ENCODE results near the gene SERTAD1.

SERTAD1 gene

DNA sequence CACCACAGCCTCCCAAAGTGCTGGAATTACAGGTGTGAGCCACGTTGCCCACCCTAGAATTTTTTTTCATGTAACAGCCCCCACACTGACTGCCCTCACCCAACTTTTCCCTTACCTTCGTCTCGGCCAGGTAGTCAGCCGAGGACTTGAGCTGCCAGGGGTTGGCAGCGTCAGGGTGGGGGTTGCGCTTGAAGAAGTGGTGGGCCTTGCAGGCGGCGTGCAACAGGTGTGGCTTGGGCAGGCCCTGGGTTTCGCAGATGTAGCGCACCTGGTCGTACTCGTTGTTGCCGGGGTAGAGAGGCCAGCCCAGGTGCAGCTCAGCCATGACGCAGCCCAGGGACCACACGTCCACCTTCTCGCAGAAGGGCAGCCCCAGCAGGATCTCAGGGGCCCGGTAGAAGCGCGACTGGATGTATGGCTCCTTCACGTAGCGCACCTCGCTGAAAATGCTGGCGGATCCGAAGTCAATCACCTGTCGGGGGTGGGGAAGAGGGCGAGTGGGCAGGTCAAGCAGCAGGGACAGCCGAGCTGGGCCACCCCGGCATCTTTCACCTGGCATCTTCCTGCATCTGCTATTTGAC, 42.0 kb downstream of the SERTAD1 start:
- no peak for DNase-seq (ENCODE audit: low read depth)
- no peak overlapping the region for H3K4me3 ChIP-seq (ENCODE audit: control insufficient read depth, low read depth, low read length)
- TF ChIP-seq, protein P1, sequence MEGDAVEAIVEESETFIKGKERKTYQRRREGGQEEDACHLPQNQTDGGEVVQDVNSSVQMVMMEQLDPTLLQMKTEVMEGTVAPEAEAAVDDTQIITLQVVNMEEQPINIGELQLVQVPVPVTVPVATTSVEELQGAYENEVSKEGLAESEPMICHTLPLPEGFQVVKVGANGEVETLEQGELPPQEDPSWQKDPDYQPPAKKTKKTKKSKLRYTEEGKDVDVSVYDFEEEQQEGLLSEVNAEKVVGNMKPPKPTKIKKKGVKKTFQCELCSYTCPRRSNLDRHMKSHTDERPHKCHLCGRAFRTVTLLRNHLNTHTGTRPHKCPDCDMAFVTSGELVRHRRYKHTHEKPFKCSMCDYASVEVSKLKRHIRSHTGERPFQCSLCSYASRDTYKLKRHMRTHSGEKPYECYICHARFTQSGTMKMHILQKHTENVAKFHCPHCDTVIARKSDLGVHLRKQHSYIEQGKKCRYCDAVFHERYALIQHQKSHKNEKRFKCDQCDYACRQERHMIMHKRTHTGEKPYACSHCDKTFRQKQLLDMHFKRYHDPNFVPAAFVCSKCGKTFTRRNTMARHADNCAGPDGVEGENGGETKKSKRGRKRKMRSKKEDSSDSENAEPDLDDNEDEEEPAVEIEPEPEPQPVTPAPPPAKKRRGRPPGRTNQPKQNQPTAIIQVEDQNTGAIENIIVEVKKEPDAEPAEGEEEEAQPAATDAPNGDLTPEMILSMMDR (IDR thresholded peaks at IDR 0.05; ENCODE audit: control insufficient read depth, insufficient read depth, low read depth, low read length, missing control alignments) = no peak

DNA sequence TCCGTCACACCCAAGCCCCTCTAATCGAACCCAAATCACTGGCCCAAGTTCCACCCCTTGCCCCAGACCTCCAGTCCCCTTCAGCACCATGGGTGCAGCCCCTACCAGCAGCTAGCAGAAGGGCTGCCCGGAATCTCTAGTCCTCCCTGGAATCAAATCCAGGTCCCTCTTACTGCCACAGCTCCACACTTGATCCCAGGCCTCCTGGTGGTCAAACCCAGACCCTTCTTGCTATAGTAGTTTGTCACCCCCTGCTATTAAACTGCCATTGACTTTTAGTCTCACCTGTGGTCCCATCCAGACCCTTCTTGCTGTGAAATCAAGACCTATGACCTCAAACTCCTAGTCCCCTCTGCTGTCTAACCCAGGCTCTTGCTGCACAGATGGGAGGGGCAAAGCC, 44.5 kb downstream of the SERTAD1 start:
- TF ChIP-seq, protein P1 (IDR thresholded peaks at IDR 0.05; ENCODE audit: control insufficient read depth, insufficient read depth, low read depth, low read length, missing control alignments) = no peak
- H3K4me3 ChIP-seq (ENCODE audit: control insufficient read depth, low read depth, low read length) = no peak overlapping the region
- DNase-seq (ENCODE audit: low read depth) = no peak

DNA sequence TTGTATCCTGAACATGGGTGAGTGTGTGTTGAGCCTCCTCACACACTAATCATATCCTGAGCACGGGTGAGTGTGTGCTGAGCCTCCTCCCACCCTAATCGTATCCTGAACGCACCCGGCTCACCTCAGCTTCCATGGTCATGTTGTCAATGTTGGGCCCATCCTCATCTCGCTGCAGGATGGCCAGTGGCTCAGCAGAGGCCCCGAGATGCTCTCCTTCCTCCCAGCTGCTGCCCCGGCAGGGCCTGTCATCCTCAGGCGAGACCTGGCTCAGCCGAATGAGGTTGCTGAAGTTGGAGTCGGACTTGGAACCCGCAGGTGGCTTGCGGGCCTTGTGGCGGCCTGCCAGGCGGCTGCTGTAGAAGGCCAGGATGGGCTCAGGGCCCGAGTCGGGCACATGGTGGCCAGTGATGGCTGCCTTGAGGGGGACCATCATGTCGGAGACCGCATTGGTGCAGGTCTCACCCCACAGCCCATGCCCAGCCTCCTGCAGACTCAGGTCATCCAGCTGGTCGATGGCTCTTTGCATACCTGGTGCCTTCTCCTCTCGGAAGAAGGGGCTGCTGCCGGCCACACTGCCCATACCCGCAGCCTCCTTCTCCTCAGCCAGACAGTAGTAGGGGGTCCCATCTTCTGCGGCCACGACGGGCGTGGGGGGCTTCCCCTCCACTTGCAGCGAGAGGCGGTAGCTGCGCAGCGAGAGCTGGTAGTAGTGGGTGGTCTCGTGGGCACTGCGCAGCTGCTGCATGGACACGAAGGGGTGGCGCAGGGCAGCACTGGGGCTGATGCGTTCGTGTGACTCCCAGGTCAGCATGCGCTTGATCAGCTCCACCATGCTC, 45.4 kb downstream of the SERTAD1 start:
- DNase-seq (ENCODE audit: low read depth) = no peak
- H3K4me3 ChIP-seq (ENCODE audit: control insufficient read depth, low read depth, low read length) = no peak overlapping the region
- TF ChIP-seq, protein P1 (IDR thresholded peaks at IDR 0.05; ENCODE audit: control insufficient read depth, insufficient read depth, low read depth, low read length, missing control alignments) = no peak

DNA sequence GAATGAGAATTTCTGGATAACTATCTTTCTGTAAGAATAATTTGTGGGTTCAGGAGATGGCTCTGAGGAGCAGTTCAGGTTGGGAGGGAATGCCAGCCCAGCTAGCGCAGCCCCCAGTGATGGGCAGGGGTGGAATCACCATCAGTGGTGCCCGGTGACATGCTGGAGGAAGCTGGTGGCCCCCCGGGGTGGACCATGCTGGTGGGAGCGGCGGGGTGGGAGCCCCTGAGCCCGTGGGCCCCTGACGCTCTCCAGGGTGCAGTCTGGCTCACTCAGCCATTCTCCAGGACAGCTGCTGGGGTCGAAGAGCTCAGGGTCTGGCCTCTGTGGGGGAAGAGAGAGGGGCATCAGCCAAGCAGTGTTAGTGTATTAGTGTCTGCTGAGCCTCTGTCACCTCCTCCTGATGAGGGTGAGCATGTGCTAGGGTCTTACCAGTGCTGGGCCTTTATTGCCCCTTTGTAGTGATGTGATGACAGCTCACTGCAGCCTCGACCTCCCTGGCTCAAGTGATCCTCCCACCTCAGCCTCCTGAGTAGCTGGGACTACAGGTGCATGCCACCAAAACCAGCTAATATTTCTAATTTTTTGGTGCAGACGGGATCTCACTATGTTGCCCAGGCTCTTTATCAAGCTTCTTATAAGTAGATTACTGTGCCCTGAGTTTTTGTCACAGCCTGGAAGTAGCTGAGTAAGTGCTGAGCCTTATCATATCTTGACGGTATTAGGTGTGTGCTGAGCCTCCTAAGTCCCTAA, 46.2 kb downstream of the SERTAD1 start:
- no peak overlapping the region for H3K4me3 ChIP-seq (ENCODE audit: control insufficient read depth, low read depth, low read length)
- TF ChIP-seq, protein P1 (IDR thresholded peaks at IDR 0.05; ENCODE audit: control insufficient read depth, insufficient read depth, low read depth, low read length, missing control alignments) = no peak
- DNase-seq (ENCODE audit: low read depth) = no peak

DNA sequence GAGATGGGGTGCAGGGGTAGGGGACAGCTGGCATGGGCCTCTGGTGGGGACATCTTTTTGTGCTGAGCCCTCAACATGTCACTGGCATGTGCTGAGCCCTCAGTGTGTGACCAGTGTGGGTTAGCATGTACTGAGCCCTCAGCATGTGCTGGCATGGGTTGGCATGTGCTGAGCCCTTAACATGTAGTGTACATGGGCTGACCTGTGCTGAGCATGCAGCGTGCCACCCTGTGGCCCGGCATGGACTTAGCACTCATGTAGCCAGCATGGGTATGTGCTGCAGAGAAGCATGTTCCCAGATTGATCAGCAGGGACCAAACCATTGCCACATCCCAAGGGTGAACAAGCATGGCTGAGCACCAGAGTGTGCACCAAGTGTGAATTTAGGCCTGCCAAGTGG, 47.3 kb downstream of the SERTAD1 start:
- no peak overlapping the region for H3K4me3 ChIP-seq (ENCODE audit: control insufficient read depth, low read depth, low read length)
- no peak for DNase-seq (ENCODE audit: low read depth)
- TF ChIP-seq, protein P1 (IDR thresholded peaks at IDR 0.05; ENCODE audit: control insufficient read depth, insufficient read depth, low read depth, low read length, missing control alignments) = no peak

DNA sequence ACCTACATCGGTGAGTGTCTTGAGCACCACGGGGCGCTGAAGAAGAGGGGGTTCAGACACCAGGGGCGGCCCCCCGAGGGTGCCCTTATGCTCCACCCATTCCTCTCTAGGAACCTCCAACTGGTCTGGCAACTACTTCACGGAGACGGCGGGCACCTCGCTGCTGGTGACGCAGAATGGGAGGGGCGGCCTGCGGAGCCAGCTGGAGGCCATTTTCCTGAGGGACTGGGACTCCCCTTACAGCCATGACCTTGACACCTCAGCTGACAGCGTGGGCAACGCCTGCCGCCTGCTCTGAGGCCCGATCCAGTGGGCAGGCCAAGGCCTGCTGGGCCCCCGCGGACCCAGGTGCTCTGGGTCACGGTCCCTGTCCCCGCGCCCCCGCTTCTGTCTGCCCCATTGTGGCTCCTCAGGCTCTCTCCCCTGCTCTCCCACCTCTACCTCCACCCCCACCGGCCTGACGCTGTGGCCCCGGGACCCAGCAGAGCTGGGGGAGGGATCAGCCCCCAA, 47.9 kb downstream of the SERTAD1 start:
- no peak for DNase-seq (ENCODE audit: low read depth)
- TF ChIP-seq, protein P1 (IDR thresholded peaks at IDR 0.05; ENCODE audit: control insufficient read depth, insufficient read depth, low read depth, low read length, missing control alignments) = no peak
- no peak overlapping the region for H3K4me3 ChIP-seq (ENCODE audit: control insufficient read depth, low read depth, low read length)
